ENCODE measurements around the gene LRRC37A2.
"Not testable (repeated sequence)": the region's sequence is repeated elsewhere in the genome, so short reads cannot be mapped to it uniquely, and the experiment has no call there.

Gene LRRC37A2

GRCh38 chr17:46600767-46601166 is 88.5 kb downstream of the LRRC37A2 start:
- not testable (repeated sequence) for DNase-seq

DNA sequence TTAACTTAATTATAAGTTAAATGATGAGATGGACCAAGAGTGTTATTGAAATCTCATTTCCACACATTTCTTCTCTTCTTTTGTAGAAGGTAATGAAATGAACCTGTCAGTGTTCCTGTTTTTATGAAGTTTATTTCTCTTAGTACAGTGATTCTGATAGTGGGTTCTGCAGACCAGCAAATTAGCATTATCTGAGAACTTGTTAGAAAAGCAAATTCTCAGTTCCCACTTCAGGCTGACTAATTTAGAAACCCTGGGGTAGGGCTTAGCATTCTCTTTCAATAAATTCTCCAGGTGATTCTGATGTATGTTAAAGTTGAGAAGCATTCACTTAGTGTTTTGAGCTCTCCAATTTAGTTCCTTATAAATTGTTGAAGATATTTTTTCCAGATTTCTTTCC is 90.9 kb downstream of the LRRC37A2 start:
- not testable (repeated sequence) for DNase-seq

All from hematopoietic multipotent progenitor cell treated with erythropoietin and hydrocortisone succinate and interleukin-3 and kit ligand, for 4 days (in vitro differentiated cells).